Aorta (tissue), 5 donors: ENCODE data around the gene PHLDB1. TPM values are rescaled to one million over a fixed set of nuclear protein-coding genes. Genes with fewer than 3 reads are reported as not detected.
A peak's percentile ranks its signal among the peaks of the same experiment; 100 is the strongest.
"Not testable (repeated sequence)": the region's sequence is repeated elsewhere in the genome, so short reads cannot be mapped to it uniquely, and the experiment has no call there.

ENCODE experiments used
- ATAC-seq: fragments of 200-7000 bp; cut with Tn5 transposase; one replicate; pipeline ENCODE4 v1.9.1; 2022; ENCODE audit warnings: moderate library complexity; ENCODE audit not compliant: low FRiP score
- DNase-seq, 2 donors: peaks; one replicate each; pipeline ENCODE4 v3.0.0-alpha.2; 2020
- H3K27ac ChIP-seq, 2 donors: one replicate each; pipeline ENCODE4 v1.5.1; 2013; ENCODE audit warnings: low read length in 2 of 2, mild to moderate bottlenecking in 2 of 2, moderate library complexity in 2 of 2, control low read depth in 1 of 2, inconsistent platforms in 1 of 2, low read depth in 1 of 2
- H3K27me3 ChIP-seq, 2 donors: one replicate each; pipeline ENCODE4 v1.6.1; 2013; ENCODE audit warnings: control low read depth in 1 of 2, low read length in 1 of 2, mild to moderate bottlenecking in 1 of 2, moderate library complexity in 1 of 2; ENCODE audit not compliant: insufficient read depth in 2 of 2, control insufficient read depth in 1 of 2
- H3K36me3 ChIP-seq, 2 donors: one replicate each; pipeline ENCODE4 v1.6.1; 2013; ENCODE audit warnings: control low read depth in 1 of 2, low read length in 1 of 2, mild to moderate bottlenecking in 1 of 2; ENCODE audit not compliant: insufficient read depth in 2 of 2, control insufficient read depth in 1 of 2
- H3K4me1 ChIP-seq, 2 donors: one replicate each; pipeline ENCODE4 v1.6.1; 2013; ENCODE audit warnings: low read length in 2 of 2, control low read depth in 1 of 2, mild to moderate bottlenecking in 1 of 2, moderate library complexity in 1 of 2; ENCODE audit not compliant: insufficient read depth in 2 of 2, control insufficient read depth in 1 of 2
- H3K4me3 ChIP-seq, 2 donors: one replicate each; pipeline ENCODE4 v1.5.1; 2013; ENCODE audit warnings: low read length in 2 of 2, control low read depth in 1 of 2, mild to moderate bottlenecking in 1 of 2
- H3K9me3 ChIP-seq: one replicate; pipeline ENCODE4 v1.6.1; 2013; ENCODE audit warnings: mild to moderate bottlenecking, low read length; ENCODE audit not compliant: control insufficient read depth
- WGBS, 2 donors: extraction: QIAGEN DNeasy Blood & Tissue Kit; methylation state at CpG; one replicate each; pipeline ENCODE4 v1.1.7; 2013; 5-methylcytosine and 5-hydroxymethylcytosine counted together
- intact Hi-C, 2 donors: fragments of 100-400 bp; cut with DNase I; formaldehyde crosslinking; loops; one replicate each; pipeline versions ENCODE4 v1.14.2 to v1.15.0; 2022
- polyA plus RNA-seq, 2 donors: library from polyadenylated mRNA; stranded (reverse); fragments of 200-250 nt; gene quantifications; one replicate each; pipeline ENCODE4 v1.2.3, GENCODE V29; 2013
- total RNA-seq, 2 donors: library from RNA; stranded (reverse); fragmentation: NEBNext Ultra II Directional; extraction: Animal tissue kit (Norgen Biotek cat#: 25700); gene quantifications; one replicate each; pipeline ENCODE4 v1.2.1, GENCODE V29; 2021
- donor health status: healthy with polysubstance abuse.
- donor health status: Bipolar disorder and iron deficiency.
- donor health status: DM: no; HTN: no; CAD: no.
- donor health status: DM: no; HTN: no; CAD: no.
- donor health status: DM: yes; HTN: yes; CAD: no.

The PHLDB1 gene
- total and polyA plus RNA-seq, 4 donors = 38.3 to 290 (median 267) TPM

DNA sequence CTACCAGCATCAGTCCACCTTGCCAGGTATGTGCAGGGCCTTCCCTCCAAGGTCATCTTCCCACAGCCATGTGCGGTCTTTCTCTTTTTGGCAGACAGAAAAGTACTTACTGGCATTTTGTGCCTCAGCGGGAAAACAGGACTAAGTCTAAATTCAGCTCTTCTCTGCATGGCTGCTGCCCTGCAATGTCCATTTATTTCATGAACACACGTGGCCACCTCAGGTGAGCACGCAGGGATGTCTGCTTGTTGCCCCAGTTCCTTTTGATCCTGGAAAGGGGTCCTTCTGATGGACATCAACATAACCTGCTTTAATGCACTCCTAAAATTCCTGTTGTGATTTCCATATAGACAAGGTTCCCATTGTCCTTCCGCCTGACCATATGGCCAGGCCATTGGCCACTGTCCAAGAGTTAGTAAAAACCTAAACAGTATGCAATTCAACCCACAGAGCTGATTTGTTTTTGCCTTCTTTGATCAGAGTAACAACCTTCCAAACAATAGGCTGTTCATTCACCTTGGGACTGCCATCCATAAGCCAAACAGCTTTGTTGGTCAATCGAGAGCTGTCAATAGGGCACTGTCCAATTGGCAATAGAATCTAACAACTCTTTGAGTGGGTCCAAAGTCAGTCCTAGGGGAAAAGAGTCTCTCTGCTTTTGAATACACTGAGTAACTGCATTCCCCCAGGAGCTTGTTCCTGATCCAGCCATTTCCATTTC lies 66.1 kb downstream of the PHLDB1 start:
- Histone ChIP-seq H3K27me3 (no peaks in the 10 kb centered on the region), H3K9me3 (no peaks in the 10 kb centered on the region), H3K4me1 (no peaks in the 10 kb centered on the region), H3K36me3 (no peaks in the 10 kb centered on the region), H3K4me3 (no peak overlapping the region), H3K27ac (no peak overlapping the region)
- DNase-seq (peak in 1 of 2 donors; percentile 30), ATAC-seq (no peak)
- WGBS, 2 donors = 86 to 87% methylated on average over 6 of the region's 6 CpGs
- intact Hi-C loops = no loop called here

DNA sequence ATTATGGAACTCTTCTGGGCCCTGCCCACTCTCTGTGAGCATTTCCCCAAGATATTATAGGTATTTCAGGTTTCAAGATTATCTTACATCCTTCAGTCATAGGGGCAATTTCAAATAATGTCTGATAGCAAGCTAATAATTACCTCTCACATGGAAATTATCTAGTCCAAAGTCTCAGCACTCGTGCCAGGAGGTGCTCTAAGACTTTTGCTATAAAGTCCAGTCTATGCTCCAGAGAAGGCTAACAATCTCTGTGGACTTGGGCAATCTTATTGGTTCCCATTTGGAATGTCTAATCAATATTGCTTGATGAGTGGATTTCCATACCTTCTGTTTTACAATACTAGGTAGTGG lies 66.6 kb downstream of the PHLDB1 start:
- Histone ChIP-seq H3K9me3 (no peaks in the 10 kb centered on the region), H3K27me3 (no peaks in the 10 kb centered on the region), H3K36me3 (no peaks in the 10 kb centered on the region), H3K27ac (no peak overlapping the region), H3K4me1 (no peaks in the 10 kb centered on the region), H3K4me3 (no peak overlapping the region)
- DNase-seq (peak in 1 of 2 donors; percentile 5), ATAC-seq (no peak)
- WGBS, 2 donors = 90 to 95% methylated on average over 1 of the region's 1 CpG
- intact Hi-C loops = no loop called here

DNA sequence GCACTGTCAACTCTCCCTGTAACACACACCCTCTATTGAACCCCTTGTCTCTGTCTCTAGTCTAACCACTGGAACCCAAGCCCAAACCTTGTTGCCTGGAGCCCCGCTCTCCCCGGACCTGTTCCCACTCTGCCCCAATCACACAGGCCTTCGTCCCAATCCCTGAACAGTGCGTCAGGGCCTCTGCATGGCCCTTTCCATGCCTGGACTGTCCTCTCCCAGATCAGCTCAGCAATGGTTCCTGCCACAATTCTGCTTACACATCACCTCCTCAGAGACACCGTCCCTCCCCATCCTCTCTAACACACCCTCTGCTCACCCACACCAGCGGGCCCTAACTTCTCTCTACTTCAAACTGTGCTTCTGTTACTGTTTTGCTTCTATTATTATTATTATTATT lies 70.6 kb downstream of the PHLDB1 start:
- Histone ChIP-seq H3K27ac (no peak overlapping the region), H3K36me3 (no peaks in the 10 kb centered on the region), H3K4me3 (no peak overlapping the region), H3K27me3 (no peaks in the 10 kb centered on the region), H3K4me1 (no peaks in the 10 kb centered on the region), H3K9me3 (no peaks in the 10 kb centered on the region)
- ATAC-seq (no peak), DNase-seq (peak in 1 of 2 donors; percentile 21)
- 97% methylated on average over 6 of the region's 6 CpGs for WGBS, 2 donors
- intact Hi-C loops = no loop called here

DNA sequence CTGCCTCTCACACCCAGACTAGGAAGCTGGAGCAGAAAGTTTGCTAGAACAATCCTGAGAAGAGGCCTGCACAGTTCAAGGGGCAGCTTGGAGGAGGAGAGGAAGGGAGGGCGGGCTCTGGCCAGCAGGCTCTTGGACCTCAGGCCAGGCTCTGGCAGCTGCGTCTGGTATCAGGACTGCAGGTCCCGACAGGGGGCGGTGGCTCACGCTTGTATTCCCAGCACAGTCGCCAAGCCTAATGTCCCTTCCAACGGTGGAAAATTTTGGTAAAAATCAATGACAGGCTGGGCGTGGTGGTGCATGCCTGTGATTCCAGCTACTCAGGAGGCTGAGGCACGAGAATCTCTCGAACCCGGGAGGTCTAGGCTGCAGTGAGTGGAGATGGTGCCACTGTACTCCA lies 71.5 kb downstream of the PHLDB1 start:
- H3K4me1 ChIP-seq = not testable (repeated sequence)

DNA sequence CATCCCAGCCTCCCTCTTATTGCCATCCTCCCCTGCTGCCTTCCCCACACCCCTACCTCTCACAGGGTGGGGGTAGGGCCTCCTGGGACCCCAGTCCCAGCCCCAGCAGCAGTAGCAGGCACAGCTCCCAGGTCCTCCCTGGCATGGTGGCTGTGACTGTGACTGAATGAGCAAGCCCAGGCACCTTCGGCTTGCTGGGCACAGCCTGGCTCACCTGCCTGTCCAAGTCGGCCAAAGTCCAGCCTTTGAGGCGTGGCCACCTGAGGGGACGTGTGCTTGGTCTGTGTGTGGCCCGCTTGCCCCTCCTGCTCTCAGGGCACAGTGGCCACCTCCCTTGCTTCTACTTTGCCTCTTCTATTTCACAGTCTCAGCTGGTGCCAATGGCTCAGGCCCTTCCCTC lies 72.1 kb downstream of the PHLDB1 start, which contains the start of gene TREH:
Gene TREH (minus strand): TSS at position 168 of the 400 bp plus-strand sequence. CDS start 23 bp downstream, at position 145.
- H3K27me3 ChIP-seq = no peaks in the 10 kb centered on the region
- WGBS, 2 donors = 81 to 85% methylated on average over 5 of the region's 5 CpGs
- no peaks in the 10 kb centered on the region for H3K4me1 ChIP-seq
- no peaks in the 10 kb centered on the region for H3K36me3 ChIP-seq
- peak in 1 of 2 donors; percentile 48 for DNase-seq
- no peak within 1 kb of the TSS for H3K4me3 ChIP-seq
- no peaks in the 10 kb centered on the region for H3K9me3 ChIP-seq
- intact Hi-C loops = no loop called here
- H3K27ac ChIP-seq = no peak within 1 kb of the TSS
- peak; percentile 19 for ATAC-seq

More for the DNA sequence above, 71.5 kb downstream of the PHLDB1 start:
- H3K27ac ChIP-seq, H3K4me3 ChIP-seq, H3K27me3 ChIP-seq, intact Hi-C loops, H3K9me3 ChIP-seq, H3K36me3 ChIP-seq: not testable (repeated sequence)
- peak; percentile 69 for ATAC-seq
- 25 to 33% methylated on average over 11 of the region's 11 CpGs for WGBS, 2 donors
- peak in 1 of 2 donors; percentile 81 for DNase-seq

DNA sequence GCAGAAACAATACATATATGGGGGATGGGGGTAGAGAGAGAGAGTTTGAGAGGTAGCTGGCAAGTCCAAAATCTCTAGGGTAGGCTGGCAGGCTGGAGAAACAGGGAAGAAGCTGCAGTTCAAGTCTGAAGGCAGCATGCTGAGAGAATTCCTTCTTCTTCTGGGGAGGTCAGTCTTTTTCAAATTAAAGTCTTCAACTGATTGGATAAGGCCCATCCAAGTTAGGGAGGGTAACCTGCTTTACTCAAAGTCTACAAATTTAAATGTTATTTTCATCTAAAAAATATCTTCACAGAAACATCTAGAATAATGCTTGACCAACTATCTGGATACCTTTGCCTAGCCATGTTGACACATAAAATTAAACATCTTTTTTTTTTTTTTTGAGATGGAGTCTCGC lies 75.0 kb downstream of the PHLDB1 start:
- Histone ChIP-seq H3K9me3 (no peaks in the 10 kb centered on the region), H3K4me3 (no peak overlapping the region), H3K36me3 (no peaks in the 10 kb centered on the region), H3K4me1 (no peaks in the 10 kb centered on the region), H3K27ac (no peak overlapping the region), H3K27me3 (no peaks in the 10 kb centered on the region)
- DNase-seq (peak in 1 of 2 donors; percentile 2), ATAC-seq (no peak)
- 91 to 97% methylated on average over 1 of the region's 1 CpG for WGBS, 2 donors
- intact Hi-C loops = no loop called here

DNA sequence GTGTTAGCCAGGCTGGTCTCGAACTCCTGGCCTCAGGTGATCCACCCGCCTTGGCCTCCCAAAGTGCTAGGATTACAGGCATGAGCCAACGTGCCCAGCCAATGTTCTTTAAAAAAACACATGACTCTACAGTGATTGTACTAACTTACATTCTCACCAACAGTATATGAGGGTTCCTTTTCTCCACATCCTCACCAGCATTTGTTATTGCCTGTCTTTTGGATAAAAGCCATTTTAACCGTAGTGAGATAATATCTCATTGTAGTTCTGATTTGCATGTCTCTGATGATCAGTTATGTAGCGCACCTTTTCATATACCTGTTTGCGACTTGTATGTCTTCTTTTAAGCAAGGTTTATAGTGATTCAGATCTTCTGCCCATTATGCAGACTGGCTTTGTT lies 75.5 kb downstream of the PHLDB1 start:
- intact Hi-C loops, ATAC-seq: not testable (repeated sequence)

DNA sequence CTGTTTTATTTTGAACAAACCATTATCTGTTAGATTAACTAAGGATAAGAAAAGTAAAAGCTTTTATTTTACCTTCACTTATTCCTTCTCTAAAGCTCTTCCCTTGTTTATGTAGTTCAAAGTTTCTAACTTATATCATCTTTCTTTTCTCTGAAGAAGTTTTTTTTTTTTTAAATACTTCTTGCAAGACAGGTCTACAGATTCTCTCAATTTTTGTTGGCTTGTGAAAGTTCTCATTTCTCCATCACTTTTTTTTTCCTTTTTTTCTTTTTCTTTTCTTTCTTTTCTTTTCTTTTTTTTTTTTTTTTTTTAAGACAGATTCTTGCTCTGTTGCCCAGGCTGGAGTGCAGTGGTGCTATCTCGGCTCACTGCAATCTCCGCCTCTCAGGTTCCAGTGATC lies 76.8 kb downstream of the PHLDB1 start:
- no peaks in the 10 kb centered on the region for H3K27me3 ChIP-seq
- H3K27ac ChIP-seq = no peak overlapping the region
- WGBS, 2 donors = 65 to 70% methylated on average over 2 of the region's 2 CpGs
- H3K36me3 ChIP-seq = no peaks in the 10 kb centered on the region
- DNase-seq (no peak), ATAC-seq (no peak)
- no peaks in the 10 kb centered on the region for H3K4me1 ChIP-seq
- intact Hi-C loops = no loop called here
- H3K9me3 ChIP-seq = no peaks in the 10 kb centered on the region
- H3K4me3 ChIP-seq = no peak overlapping the region

More for the DNA sequence above, 75.5 kb downstream of the PHLDB1 start:
- WGBS, 2 donors = 70 to 75% methylated on average over 6 of the region's 6 CpGs
- H3K4me3 ChIP-seq, H3K27me3 ChIP-seq, H3K9me3 ChIP-seq, H3K36me3 ChIP-seq, H3K27ac ChIP-seq, H3K4me1 ChIP-seq: not testable (repeated sequence)
- DNase-seq = peak in 1 of 2 donors; percentile 2

DNA sequence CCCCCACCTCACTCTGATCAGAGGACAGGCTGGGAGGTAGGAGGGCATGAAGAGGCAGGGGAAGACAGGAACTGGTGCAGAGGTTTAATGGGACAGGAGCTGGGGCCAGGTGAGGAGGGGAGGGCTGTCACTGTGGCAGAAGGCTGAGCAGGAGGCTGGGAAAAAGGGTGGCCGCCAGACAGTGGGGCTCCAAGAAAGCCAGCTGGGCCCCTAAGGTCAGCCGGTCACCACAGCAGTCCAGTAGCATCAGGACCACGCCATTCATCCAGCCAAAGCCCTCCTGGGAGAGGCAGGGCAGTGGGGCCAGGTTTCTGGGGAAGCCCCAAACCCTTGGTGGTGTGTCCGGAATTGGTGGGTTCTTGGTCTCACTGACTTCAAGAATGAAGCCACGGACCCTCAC lies 80.5 kb downstream of the PHLDB1 start:
- Histone ChIP-seq H3K27me3 (no peaks in the 10 kb centered on the region), H3K27ac (no peak overlapping the region), H3K4me3 (no peak overlapping the region), H3K9me3 (no peaks in the 10 kb centered on the region), H3K36me3 (no peaks in the 10 kb centered on the region), H3K4me1 (no peaks in the 10 kb centered on the region)
- WGBS, 2 donors = 93 to 94% methylated on average over 5 of the region's 5 CpGs
- ATAC-seq = no peak
- peak in 1 of 2 donors; percentile 61 for DNase-seq
- intact Hi-C loops = loop anchor here in 1 of 2 donors (2.0 kb wide), 1 partner anchor 269 kb away; the partner anchor contains the start of gene UPK2
